GM12892 (cell line): ENCODE data around the gene CCDC148.

ENCODE experiments used
- POLR2A ChIP-seq: IDR thresholded peaks from 2 replicates; pipeline ENCODE4 v1.6.1; 2011; ENCODE audit warnings: low read depth, low read length, control low read depth
- POLR2AphosphoS5 ChIP-seq: IDR thresholded peaks from 2 replicates; pipeline ENCODE4 v1.6.1; 2011; ENCODE audit warnings: low read depth, low read length, control low read depth

GRCh38 chr2:158432117-158432516, 24.4 kb downstream of the CCDC148 start:
- TF ChIP-seq POLR2A (no peak), POLR2AphosphoS5 (no peak)
